ENCODE results near the gene CTSD. TPM values are rescaled to one million over a fixed set of nuclear protein-coding genes. Genes with fewer than 3 reads are reported as not detected.

CTSD gene
- total RNA-seq, 1 donor, result 519 TPM

DNA sequence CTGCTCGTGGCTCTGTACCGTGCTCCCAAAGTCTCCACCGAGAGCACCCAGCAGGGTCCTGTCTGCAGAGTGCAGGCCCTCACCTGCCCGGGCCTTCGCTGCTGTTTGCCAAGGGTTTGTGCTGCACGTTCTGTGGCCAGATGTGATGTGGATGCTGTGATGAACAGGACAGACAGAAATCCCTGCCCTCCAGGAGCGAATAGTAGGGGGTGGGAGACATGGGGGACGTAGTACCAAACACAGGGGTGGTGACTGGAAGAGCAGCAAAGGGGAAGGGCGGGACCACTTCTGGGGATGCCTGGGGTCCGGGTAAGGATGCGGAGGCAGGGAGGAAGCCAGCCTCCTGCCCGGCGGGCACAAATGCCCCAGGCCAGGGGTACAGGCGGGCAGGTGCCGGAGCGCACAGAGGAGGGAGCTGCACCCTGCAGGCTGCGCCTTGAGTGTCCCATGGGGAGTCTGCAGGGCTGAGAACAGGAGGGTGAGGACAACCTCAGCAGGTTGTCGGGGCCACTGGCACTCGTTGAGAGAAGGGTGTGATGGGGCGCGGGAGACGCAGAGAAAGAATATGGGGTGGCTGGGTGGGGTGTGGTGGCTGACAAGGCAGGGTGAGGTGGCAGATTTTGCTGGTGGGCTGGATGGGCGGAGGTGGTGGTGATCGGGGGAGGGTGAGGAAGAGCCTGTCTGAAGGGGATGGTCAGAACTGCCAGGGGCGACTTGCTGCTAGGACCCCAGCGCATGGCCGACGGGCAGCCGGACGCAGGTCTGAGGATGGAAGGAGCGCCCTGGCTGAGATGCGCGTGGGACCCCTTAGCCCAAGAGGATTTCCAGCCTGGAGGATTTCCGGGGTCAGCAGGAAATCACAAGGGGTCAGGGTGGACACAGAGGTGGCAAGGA lies 16.3 kb upstream of the CTSD start:
- H3K27ac ChIP-seq (ENCODE audit: low read depth, low read length), result no peak overlapping the region
- no peak overlapping the region for H3K4me2 ChIP-seq (ENCODE audit: insufficient read depth, low read length)
- no peaks in the 10 kb centered on the region for H3K4me1 ChIP-seq (ENCODE audit: insufficient read depth, low read length)
- DNase-seq (ENCODE audit: insufficient read length, low spot score, missing footprints), result peak; percentile 84
- H3K79me2 ChIP-seq (ENCODE audit: insufficient read depth, low read length), result no peaks in the 10 kb centered on the region
- H3K27me3 ChIP-seq (ENCODE audit: insufficient read depth, low read length), result no peaks in the 10 kb centered on the region
- no peaks in the 10 kb centered on the region for H4K20me1 ChIP-seq (ENCODE audit: insufficient read depth, low read length)
- H3K4me3 ChIP-seq (ENCODE audit: insufficient read depth, low read length), result no peak overlapping the region
- TF ChIP-seq, protein P1, sequence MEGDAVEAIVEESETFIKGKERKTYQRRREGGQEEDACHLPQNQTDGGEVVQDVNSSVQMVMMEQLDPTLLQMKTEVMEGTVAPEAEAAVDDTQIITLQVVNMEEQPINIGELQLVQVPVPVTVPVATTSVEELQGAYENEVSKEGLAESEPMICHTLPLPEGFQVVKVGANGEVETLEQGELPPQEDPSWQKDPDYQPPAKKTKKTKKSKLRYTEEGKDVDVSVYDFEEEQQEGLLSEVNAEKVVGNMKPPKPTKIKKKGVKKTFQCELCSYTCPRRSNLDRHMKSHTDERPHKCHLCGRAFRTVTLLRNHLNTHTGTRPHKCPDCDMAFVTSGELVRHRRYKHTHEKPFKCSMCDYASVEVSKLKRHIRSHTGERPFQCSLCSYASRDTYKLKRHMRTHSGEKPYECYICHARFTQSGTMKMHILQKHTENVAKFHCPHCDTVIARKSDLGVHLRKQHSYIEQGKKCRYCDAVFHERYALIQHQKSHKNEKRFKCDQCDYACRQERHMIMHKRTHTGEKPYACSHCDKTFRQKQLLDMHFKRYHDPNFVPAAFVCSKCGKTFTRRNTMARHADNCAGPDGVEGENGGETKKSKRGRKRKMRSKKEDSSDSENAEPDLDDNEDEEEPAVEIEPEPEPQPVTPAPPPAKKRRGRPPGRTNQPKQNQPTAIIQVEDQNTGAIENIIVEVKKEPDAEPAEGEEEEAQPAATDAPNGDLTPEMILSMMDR (IDR thresholded peaks at IDR 0.05; ENCODE audit: extremely low read depth, low read depth, low read length), result no peak
- H2AFZ ChIP-seq (ENCODE audit: low read length), result no peak overlapping the region
- no peaks in the 10 kb centered on the region for H3K36me3 ChIP-seq (ENCODE audit: insufficient read depth, low read length)
- H3K9me3 ChIP-seq (ENCODE audit: low read depth, low read length), result no peaks in the 10 kb centered on the region

DNA sequence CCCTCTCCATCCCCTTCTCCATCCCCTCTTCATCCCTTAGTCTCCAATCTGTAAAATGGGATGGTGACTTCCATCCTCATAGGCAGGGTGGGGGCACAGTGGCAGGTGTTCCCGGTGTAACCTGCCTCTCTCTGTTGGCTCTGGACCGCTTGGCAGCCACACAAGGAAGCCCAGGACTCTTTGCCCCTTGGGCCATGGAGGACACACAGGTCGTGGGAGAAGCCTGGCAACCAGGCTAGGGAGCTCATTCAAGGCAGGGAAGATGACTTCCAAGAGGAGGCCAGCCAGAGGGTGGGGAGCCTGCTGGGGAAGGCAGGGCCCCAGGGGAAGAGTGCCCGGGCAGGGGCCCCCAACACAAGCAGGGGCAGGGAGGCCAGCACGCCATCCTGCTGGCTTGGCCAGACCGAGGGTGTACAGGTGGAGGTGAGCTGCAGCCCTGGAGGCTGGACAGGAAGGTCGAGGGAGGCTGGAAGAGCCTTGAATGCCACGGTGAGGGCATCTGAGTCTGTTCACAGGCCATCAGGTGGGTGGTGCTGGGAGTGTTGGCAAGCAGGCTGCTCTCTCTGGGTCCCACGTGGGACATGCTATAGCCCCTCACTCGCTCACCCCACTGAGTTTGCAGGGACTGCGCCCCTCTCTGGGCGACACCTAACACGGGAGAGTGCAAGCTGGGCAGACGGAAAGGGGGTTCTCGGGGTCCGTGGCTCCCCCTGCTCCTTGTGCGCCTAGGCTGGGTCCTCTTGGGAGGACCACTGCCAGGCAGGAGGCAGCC lies 15.5 kb upstream of the CTSD start:
- Histone ChIP-seq H3K36me3 (ENCODE audit: insufficient read depth, low read length) (no peaks in the 10 kb centered on the region), H3K4me1 (ENCODE audit: insufficient read depth, low read length) (no peaks in the 10 kb centered on the region), H3K79me2 (ENCODE audit: insufficient read depth, low read length) (no peaks in the 10 kb centered on the region), H4K20me1 (ENCODE audit: insufficient read depth, low read length) (no peaks in the 10 kb centered on the region), H2AFZ (ENCODE audit: low read length) (no peak overlapping the region), H3K27me3 (ENCODE audit: insufficient read depth, low read length) (no peaks in the 10 kb centered on the region), H3K27ac (ENCODE audit: low read depth, low read length) (no peak overlapping the region), H3K4me2 (ENCODE audit: insufficient read depth, low read length) (no peak overlapping the region), H3K9me3 (ENCODE audit: low read depth, low read length) (no peaks in the 10 kb centered on the region), H3K4me3 (ENCODE audit: insufficient read depth, low read length) (no peak overlapping the region)
- peak; percentile 84 for DNase-seq (ENCODE audit: insufficient read length, low spot score, missing footprints)
- TF ChIP-seq, protein P1 (IDR thresholded peaks at IDR 0.05; ENCODE audit: extremely low read depth, low read depth, low read length), result no peak

DNA sequence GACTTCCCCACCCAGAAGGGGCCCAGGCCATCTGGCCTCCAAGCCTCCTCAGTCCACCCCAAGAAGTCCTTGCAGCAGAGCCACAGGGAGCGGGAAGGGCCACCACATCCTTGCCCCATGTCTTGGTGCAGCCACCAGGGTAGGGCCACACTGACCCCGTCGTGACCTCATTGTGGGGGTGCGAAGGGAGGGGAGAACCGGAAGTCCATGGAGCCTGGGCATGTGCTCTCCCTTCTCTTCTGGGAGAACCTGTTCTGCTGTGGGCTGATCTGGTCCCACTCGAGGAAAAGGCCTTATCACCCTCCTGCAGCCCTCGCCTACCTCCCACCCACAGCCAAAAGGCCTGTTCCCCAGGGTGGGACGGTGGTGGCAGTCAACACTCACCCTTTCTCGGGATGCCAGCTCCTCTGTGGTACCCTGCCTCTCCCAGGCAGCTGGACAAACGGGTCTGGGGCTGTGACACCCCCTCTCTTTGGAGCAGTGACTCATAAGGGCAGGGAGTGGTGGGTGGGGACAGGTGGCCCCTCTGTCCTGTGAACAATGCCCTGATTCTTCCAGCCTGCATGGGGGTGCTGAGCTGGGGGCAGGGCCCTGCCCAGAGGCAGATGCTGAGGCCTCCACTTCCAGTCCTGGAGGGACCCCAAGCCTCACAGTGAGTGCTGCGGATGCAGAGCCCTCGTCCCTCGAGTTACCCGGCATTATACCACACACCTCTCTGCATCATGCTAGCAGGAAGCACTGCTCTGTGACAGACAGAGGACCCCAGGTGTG lies 14.6 kb upstream of the CTSD start:
- H3K4me1 ChIP-seq (ENCODE audit: insufficient read depth, low read length), result no peaks in the 10 kb centered on the region
- no peak overlapping the region for H2AFZ ChIP-seq (ENCODE audit: low read length)
- H3K79me2 ChIP-seq (ENCODE audit: insufficient read depth, low read length), result no peaks in the 10 kb centered on the region
- TF ChIP-seq, protein P1 (IDR thresholded peaks at IDR 0.05; ENCODE audit: extremely low read depth, low read depth, low read length), result no peak
- H3K27me3 ChIP-seq (ENCODE audit: insufficient read depth, low read length), result no peaks in the 10 kb centered on the region
- no peak overlapping the region for H3K27ac ChIP-seq (ENCODE audit: low read depth, low read length)
- H3K4me2 ChIP-seq (ENCODE audit: insufficient read depth, low read length), result no peak overlapping the region
- H3K4me3 ChIP-seq (ENCODE audit: insufficient read depth, low read length), result no peak overlapping the region
- H3K36me3 ChIP-seq (ENCODE audit: insufficient read depth, low read length), result no peaks in the 10 kb centered on the region
- H4K20me1 ChIP-seq (ENCODE audit: insufficient read depth, low read length), result no peaks in the 10 kb centered on the region
- H3K9me3 ChIP-seq (ENCODE audit: low read depth, low read length), result no peaks in the 10 kb centered on the region
- peak; percentile 52 for DNase-seq (ENCODE audit: insufficient read length, low spot score, missing footprints)
